Ovary (tissue), 3 donors: ENCODE results near the gene SLIT2.

Source experiments
- EP300 ChIP-seq: sonication (generic); formaldehyde crosslinking; IDR thresholded peaks from one replicate; pipeline ENCODE4 v1.6.1; 2017; ENCODE audit warnings: antibody characterized with exemption
- POLR2A ChIP-seq: fragments of 450-650 bp; IDR thresholded peaks from one replicate; pipeline ENCODE4 v1.6.1; 2017; ENCODE audit warnings: antibody characterized with exemption, mild to moderate bottlenecking, moderate library complexity
- TF ChIP-seq, protein P1 (sequence below), 3 donors: fragments of 450-650 bp in 2 of 3; fragments of 200-600 bp in 1 of 3; IDR thresholded peaks; one replicate each; pipeline versions ENCODE4 v1.5.1 to v1.8.0; 2016 to 2022; ENCODE audit warnings: antibody characterized with exemption in 3 of 3, mild to moderate bottlenecking in 1 of 3
- donor health status: DM: no; HTN: no; CAD: no.

DNA sequence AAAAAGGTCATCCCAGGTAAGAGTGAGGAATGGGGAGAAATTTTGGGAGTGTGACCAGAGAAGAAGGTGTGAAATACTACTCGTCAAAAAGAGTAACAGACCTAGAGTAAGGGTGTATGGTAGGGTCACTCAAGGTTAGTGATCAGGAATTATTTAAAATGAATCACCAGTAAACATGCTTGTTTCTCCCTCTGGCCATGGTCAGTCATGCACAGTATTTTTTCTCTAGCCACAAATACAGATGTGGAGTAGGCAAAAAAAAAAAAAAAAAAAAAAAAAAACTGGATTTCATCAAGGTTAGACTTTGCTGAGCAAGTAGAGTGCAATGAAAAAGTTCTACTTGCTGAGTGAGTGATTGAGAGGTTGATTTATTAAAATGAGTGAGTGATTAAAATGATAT, 34.2 kb upstream of the SLIT2 start:
- TF ChIP-seq, protein P1, sequence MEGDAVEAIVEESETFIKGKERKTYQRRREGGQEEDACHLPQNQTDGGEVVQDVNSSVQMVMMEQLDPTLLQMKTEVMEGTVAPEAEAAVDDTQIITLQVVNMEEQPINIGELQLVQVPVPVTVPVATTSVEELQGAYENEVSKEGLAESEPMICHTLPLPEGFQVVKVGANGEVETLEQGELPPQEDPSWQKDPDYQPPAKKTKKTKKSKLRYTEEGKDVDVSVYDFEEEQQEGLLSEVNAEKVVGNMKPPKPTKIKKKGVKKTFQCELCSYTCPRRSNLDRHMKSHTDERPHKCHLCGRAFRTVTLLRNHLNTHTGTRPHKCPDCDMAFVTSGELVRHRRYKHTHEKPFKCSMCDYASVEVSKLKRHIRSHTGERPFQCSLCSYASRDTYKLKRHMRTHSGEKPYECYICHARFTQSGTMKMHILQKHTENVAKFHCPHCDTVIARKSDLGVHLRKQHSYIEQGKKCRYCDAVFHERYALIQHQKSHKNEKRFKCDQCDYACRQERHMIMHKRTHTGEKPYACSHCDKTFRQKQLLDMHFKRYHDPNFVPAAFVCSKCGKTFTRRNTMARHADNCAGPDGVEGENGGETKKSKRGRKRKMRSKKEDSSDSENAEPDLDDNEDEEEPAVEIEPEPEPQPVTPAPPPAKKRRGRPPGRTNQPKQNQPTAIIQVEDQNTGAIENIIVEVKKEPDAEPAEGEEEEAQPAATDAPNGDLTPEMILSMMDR (IDR thresholded peaks at IDR 0.05): no peak
- TF ChIP-seq POLR2A (no peak), EP300 (no peak)
